HCT116 (cell line): Measurements from ENCODE around the gene ZNF189. TPM values are rescaled to one million over a fixed set of nuclear protein-coding genes. Genes with fewer than 3 reads are reported as not detected.
A peak's percentile ranks its signal among the peaks of the same experiment; 100 is the strongest.

Experiments
- ATAC-seq: fragments of 200-7000 bp; cut with Tn5 transposase; 2 replicates; pipeline ENCODE4 v1.9.1; 2020; ENCODE audit warnings: mild to moderate bottlenecking, moderate library complexity
- BruUV-seq: library from RNA; stranded (reverse); fragments of 400-500 nt; replicated peaks from 2 replicates; lab custom pipeline; 2021; lab: Mats Ljungman, UMichigan
- CTCF ChIA-PET: fragments of 300-600 bp; sonication (Branson Sonifier 250); formaldehyde crosslinking; loops from one replicate; lab custom pipeline; 2021; ENCODE audit warnings: antibody characterized with exemption; lab: Charles Lee
- POLR2A ChIA-PET: fragments of 300-600, 350-600 bp; sonication (Branson Sonifier 250); formaldehyde crosslinking; loops from one replicate; lab custom pipeline; 2021; ENCODE audit warnings: antibody characterized with exemption; lab: Charles Lee
- RAD21 ChIA-PET, 2 experiments: fragments of 300-600 bp; sonication (Branson Sonifier 250); formaldehyde crosslinking; loops; one replicate each; lab custom pipeline; 2023; ENCODE audit warnings: low total read pairs in 2 of 2; ENCODE audit not compliant: uncharacterized antibody in 2 of 2, unreplicated experiment in 2 of 2, low non-redundant PET in 1 of 2; lab: Charles Lee
- DNase-seq: peaks from one replicate; pipeline ENCODE4 v3.0.0-alpha.2; 2010; ENCODE audit warnings: low read depth, low spot score
- H2AFZ ChIP-seq: fragments of 200-600 bp; shearing (Covaris generic), sonication (generic); 2 replicates; pipeline ENCODE4 v1.6.1; 2017; ENCODE audit warnings: low read depth, mixed run types, mixed read lengths, antibody characterized with exemption, low read length; ENCODE audit not compliant: poor library complexity, severe bottlenecking
- H3K27ac ChIP-seq: 2 replicates; pipeline ENCODE4 v1.5.1; 2012; ENCODE audit warnings: low read depth, low read length
- H3K27me3 ChIP-seq: fragments of 200-600 bp; sonication (generic); 2 replicates; pipeline ENCODE4 v1.6.1; 2016; ENCODE audit warnings: mixed run types, low read length, mixed read lengths; ENCODE audit not compliant: insufficient read depth
- H3K36me3 ChIP-seq, 2 experiments: fragments of 200-500 bp in 1 of 2; fragments of 200-600 bp in 1 of 2; sonication (Bioruptor generic) in 1 of 2; sonication (generic) in 1 of 2; 2 replicates each; pipeline versions ENCODE4 v1.5.1 to v1.6.1; 2014 to 2016; ENCODE audit warnings: low read length in 2 of 2, inconsistent platforms in 1 of 2, mixed read lengths in 1 of 2, mixed run types in 1 of 2; ENCODE audit not compliant: insufficient read depth in 2 of 2, control insufficient read depth in 1 of 2
- H3K4me1 ChIP-seq, 2 experiments: fragments of 200-600 bp in 1 of 2; sonication (generic) in 1 of 2; 2 replicates each; pipeline versions ENCODE4 v1.5.1 to v1.6.1; 2012 to 2017; ENCODE audit warnings: low read length in 2 of 2, inconsistent platforms in 1 of 2, mild to moderate bottlenecking in 1 of 2, mixed read lengths in 1 of 2, mixed run types in 1 of 2, moderate library complexity in 1 of 2; ENCODE audit not compliant: insufficient read depth in 2 of 2, control insufficient read depth in 1 of 2
- H3K4me2 ChIP-seq: fragments of 200-600 bp; sonication (generic); 2 replicates; pipeline ENCODE4 v1.6.1; 2017; ENCODE audit warnings: mixed run types, low read length, mixed read lengths
- H3K4me3 ChIP-seq, 2 experiments: fragments of 200-600 bp in 1 of 2; sonication (generic) in 1 of 2; replicated peaks in 1 of 2; 2 replicates each; pipeline ENCODE4 v1.5.1; 2011 to 2016; ENCODE audit warnings: low read length in 2 of 2, control low read depth in 1 of 2, low read depth in 1 of 2, mild to moderate bottlenecking in 1 of 2, mixed read lengths in 1 of 2, mixed run types in 1 of 2
- H3K79me2 ChIP-seq: fragments of 200-600 bp; sonication (generic); 2 replicates; pipeline ENCODE4 v1.6.1; 2017; ENCODE audit warnings: mild to moderate bottlenecking, mixed run types, low read length, moderate library complexity, mixed read lengths; ENCODE audit not compliant: insufficient read depth
- H3K9ac ChIP-seq: fragments of 200-600 bp; sonication (generic); 2 replicates; pipeline ENCODE4 v1.6.1; 2016; ENCODE audit warnings: low read length, mixed read lengths
- H3K9me2 ChIP-seq: fragments of 200-600 bp; sonication (generic), shearing (Covaris generic); 2 replicates; pipeline ENCODE4 v1.6.1; 2017; ENCODE audit warnings: mixed run types, mild to moderate bottlenecking, moderate library complexity; ENCODE audit not compliant: insufficient read depth
- H3K9me3 ChIP-seq, 2 experiments: fragments of 200-500 bp in 1 of 2; fragments of 200-600 bp in 1 of 2; sonication (Bioruptor generic) in 1 of 2; sonication (generic) in 1 of 2; 2 replicates each; pipeline ENCODE4 v1.6.1; 2014 to 2017; ENCODE audit warnings: low read length in 2 of 2, mixed read lengths in 2 of 2, inconsistent platforms in 1 of 2, low read depth in 1 of 2, mild to moderate bottlenecking in 1 of 2, mixed run types in 1 of 2, moderate library complexity in 1 of 2; ENCODE audit not compliant: control insufficient read depth in 1 of 2, insufficient read depth in 1 of 2
- H4K20me1 ChIP-seq: fragments of 200-600 bp; sonication (generic), shearing (Covaris generic); 2 replicates; pipeline ENCODE4 v1.6.1; 2017; ENCODE audit warnings: mixed run types, mild to moderate bottlenecking, moderate library complexity; ENCODE audit not compliant: insufficient read depth
- RAD21 ChIP-seq: IDR thresholded peaks from 2 replicates; pipeline ENCODE4 v1.6.1; 2012; ENCODE audit warnings: low read depth, mild to moderate bottlenecking
- intact Hi-C: fragments of 100-400 bp; cut with micrococcal nuclease; formaldehyde crosslinking; loops from 2 replicates; pipeline ENCODE4 v1.10.0; 2022
- total RNA-seq: library from RNA; stranded (reverse); gene quantifications from one replicate; pipeline ENCODE4 v1.2.1, GENCODE V29; 2021; ENCODE audit not compliant: unreplicated experiment
- TF ChIP-seq, protein P1 (sequence below): IDR thresholded peaks from 2 replicates; pipeline ENCODE4 v1.6.1; 2012
- TF ChIP-seq, protein P2 (sequence below), 3 experiments: fragments of 200-600 bp in 1 of 3; sonication (generic) in 1 of 3; IDR thresholded peaks in 2 of 3; conservative IDR thresholded peaks in 1 of 3; 2 replicates each; pipeline ENCODE4 v1.5.1; 2012 to 2017; ENCODE audit warnings: low read depth in 2 of 3, low read length in 2 of 3, antibody characterized with exemption in 1 of 3, borderline replicate concordance in 1 of 3, control low read depth in 1 of 3, mild to moderate bottlenecking in 1 of 3, mixed read lengths in 1 of 3, mixed run types in 1 of 3, moderate library complexity in 1 of 3; ENCODE audit not compliant: insufficient read depth in 1 of 3

Gene ZNF189
- total RNA-seq, 1 experiment from 2014 or later, result 10.6 TPM

DNA sequence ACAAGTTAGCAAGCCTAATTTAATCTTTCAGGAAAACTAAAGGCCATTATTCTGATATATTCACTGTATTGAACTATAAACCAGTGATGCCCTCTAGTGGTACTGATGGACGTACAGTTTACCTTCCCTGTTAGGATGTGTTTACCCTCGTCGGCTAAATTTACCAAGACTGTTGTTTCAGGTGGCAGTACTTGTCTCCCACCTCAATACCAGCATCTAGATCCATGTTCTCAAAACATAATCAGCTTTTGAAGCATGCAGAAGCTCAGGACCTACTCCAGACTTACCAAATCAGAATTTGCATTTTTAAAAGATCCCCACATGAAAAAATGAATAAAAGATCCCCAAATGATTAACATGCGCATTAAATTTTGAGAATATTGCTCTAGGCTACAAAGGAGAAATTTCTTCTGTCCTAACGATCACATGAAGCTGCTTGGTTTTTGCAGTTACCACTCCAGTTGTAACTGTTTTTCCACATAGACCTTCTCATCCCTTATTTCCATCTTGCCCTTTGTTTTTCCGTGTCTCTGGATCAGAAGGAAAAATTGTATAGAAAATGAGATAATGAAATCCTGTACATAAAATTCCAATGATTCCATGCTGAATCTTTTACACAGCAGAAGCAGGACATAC, 10.7 kb upstream of the ZNF189 start:
- CTCF ChIA-PET, result interaction anchor here (0.7 to 2.2 kb wide), 14 partner anchors 8 to 786 kb away, joined by 3 to 21 read pairs (median 6); partner anchors contain the start of genes MRPL50 and ZNF189
- peak; percentile 47 for TF ChIP-seq RAD21
- TF ChIP-seq, protein P1, sequence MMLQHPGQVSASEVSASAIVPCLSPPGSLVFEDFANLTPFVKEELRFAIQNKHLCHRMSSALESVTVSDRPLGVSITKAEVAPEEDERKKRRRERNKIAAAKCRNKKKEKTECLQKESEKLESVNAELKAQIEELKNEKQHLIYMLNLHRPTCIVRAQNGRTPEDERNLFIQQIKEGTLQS, result no peak
- TF ChIP-seq, protein P2, sequence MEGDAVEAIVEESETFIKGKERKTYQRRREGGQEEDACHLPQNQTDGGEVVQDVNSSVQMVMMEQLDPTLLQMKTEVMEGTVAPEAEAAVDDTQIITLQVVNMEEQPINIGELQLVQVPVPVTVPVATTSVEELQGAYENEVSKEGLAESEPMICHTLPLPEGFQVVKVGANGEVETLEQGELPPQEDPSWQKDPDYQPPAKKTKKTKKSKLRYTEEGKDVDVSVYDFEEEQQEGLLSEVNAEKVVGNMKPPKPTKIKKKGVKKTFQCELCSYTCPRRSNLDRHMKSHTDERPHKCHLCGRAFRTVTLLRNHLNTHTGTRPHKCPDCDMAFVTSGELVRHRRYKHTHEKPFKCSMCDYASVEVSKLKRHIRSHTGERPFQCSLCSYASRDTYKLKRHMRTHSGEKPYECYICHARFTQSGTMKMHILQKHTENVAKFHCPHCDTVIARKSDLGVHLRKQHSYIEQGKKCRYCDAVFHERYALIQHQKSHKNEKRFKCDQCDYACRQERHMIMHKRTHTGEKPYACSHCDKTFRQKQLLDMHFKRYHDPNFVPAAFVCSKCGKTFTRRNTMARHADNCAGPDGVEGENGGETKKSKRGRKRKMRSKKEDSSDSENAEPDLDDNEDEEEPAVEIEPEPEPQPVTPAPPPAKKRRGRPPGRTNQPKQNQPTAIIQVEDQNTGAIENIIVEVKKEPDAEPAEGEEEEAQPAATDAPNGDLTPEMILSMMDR (IDR thresholded peaks at IDR 0.05 in 2 of 3, conservative IDR thresholded peaks at IDR 0.05 in 1 of 3; ENCODE audit: borderline replicate concordance in 1 of 3, insufficient read depth in 1 of 3, low read depth in 2 of 3, low read length in 2 of 3), result peak; percentile 45 to 75 (median 70); a peak in 5 of 6 replicates
- TF ChIP-seq, all 23 proteins: peak for 2
- no peaks in the 10 kb centered on the region for H3K9me2 ChIP-seq
- no peaks in the 10 kb centered on the region for H3K4me1 ChIP-seq
- intact Hi-C loops, result no loop called here
- H3K4me2 ChIP-seq, result no peak overlapping the region
- DNase-seq (peak; percentile 58), ATAC-seq (peak; percentile 97)
- peaks cover 16% of the 10 kb centered on the region; the same call in 1 of the 2 replicates for H4K20me1 ChIP-seq
- no peaks in the 10 kb centered on the region for H3K9me3 ChIP-seq
- H3K27ac ChIP-seq, result no peak overlapping the region
- H3K9ac ChIP-seq, result no peak overlapping the region
- peaks cover 28% of the 10 kb centered on the region for H3K79me2 ChIP-seq
- H3K4me3 ChIP-seq, result no peak overlapping the region
- ChIA-PET POLR2A (interaction anchor here (1.4 kb wide), 1 partner anchor 11 kb away, joined by 10 read pairs; the partner anchor contains the start of genes MRPL50 and ZNF189), RAD21 (interaction anchor here in 1 of 2 experiments (1.0 kb wide), 1 partner anchor 269 kb away, joined by 3 read pairs; no protein-coding TSS in a partner anchor)
- no peaks in the 10 kb centered on the region for H3K27me3 ChIP-seq
- BruUV-seq, result no TSS peak
- H2AFZ ChIP-seq, result no peak overlapping the region
- H3K36me3 ChIP-seq, result peaks cover 10 to 14% of the 10 kb centered on the region in 2 experiments; a peak in 3 of 4 replicates
